ENCODE data around the gene WNT2. TPM values are rescaled to one million over a fixed set of nuclear protein-coding genes. Genes with fewer than 3 reads are reported as not detected.
"Not testable (repeated sequence)": the region's sequence is repeated elsewhere in the genome, so short reads cannot be mapped to it uniquely, and the experiment has no call there.

Gene WNT2
- total and polyA plus RNA-seq, 7 experiments from 2014 or later: not detected

DNA sequence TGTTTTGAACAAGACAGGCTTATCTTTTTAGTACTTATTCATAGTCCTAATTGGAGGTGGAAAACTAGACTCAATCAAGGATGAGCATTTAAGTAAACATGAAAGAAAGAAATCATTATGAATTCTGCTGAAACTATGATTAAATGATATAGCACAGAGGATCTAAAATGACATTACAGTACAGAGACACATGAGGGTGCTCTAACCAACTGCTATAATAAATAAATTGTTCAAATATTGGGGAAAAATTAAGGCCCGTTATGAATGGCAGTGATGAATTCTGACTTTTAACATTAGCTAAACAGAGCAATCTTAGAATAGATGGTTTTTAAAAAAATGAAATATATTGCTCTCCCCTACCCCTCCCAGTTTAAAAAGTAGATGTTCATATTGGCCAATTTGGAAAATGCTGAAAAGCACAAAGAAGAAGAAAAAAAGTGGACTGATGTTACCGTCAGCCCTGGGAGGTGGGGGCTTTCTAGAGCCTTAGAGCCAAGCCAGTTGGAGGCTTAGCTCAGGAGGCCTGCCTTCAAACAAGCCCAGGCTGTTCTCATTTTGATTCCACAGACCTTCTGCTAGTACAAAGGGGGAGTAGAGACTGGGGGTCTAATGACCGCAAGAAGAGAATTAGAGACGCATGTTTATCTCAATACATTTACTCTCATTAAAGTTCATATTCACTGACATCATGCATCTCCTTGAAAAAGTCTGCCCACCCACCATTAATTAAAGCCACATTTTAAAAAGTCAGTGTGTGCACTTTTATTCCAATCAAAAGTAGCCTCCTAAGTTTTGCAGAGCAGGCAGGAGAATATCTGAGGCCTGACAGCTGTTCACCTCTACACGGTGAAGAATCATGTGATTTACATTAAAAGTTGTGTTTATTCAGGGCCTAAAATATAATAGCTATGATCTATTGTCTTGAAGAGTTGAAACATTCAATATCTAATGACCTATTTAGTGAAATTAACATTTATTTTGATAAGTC lies 10.0 kb downstream of the WNT2 start:
- H3K4me3 ChIP-seq (ENCODE audit: low read length): no peak overlapping the region
- no peaks in the 10 kb centered on the region for H3K4me1 ChIP-seq (ENCODE audit: control insufficient read depth in 2 of 2, insufficient read depth in 2 of 2, low read length in 2 of 2)
- POLR2A ChIA-PET: no interaction called here
- H3K27me3 ChIP-seq (ENCODE audit: control insufficient read depth in 2 of 2, insufficient read depth in 2 of 2, low read length in 2 of 2): no peaks in the 10 kb centered on the region
- no peaks in the 10 kb centered on the region for H3K9me3 ChIP-seq (ENCODE audit: control insufficient read depth in 2 of 3, low read length in 3 of 3)
- Mint-ChIP-seq H3K4me3 (no peak overlapping the region), H3K4me1 (no peaks in the 10 kb centered on the region), H3K36me3 (peaks cover 0 to 3% (median 0%) of the 10 kb centered on the region in 5 donors), H3K27ac (no peak overlapping the region), H3K27me3 (peaks cover 9 to 19% (median 15%) of the 10 kb centered on the region in 5 donors), H3K9me3 (peaks cover 0 to 7% (median 0%) of the 10 kb centered on the region in 11 donors)
- H3K27ac ChIP-seq (ENCODE audit: low read depth, low read length): no peak overlapping the region
- DNase-seq (no peak), ATAC-seq (no peak)
- no peaks in the 10 kb centered on the region for H3K36me3 ChIP-seq (ENCODE audit: control insufficient read depth in 2 of 3, insufficient read depth in 3 of 3, low read length in 3 of 3)
- CTCF ChIA-PET: no interaction called here
- intact Hi-C loops (cut with micrococcal nuclease): no loop called here

DNA sequence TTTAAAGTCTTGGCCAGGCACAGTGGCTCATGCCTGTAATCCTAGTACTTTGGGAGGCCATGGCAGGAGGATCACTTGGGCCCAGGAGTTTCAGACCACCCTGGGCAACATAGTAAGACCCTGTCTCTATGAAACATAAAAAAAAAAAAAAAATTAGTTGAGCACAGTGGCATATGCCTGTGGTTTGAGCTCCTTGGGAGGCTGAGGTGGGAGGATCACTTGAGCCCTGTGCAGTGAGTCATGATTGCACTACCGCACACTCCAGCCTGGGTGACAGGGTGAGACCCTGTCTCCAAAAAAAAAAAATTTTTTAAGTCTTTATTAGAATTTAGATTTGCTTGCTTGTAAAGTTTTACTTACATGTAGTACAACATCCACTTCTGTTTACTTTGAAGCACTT lies 14.0 kb downstream of the WNT2 start:
- H3K4me3 Mint-ChIP-seq: no peak overlapping the region
- Histone ChIP-seq H3K27ac (ENCODE audit: low read depth, low read length) (no peak overlapping the region), H3K36me3 (ENCODE audit: control insufficient read depth in 2 of 3, insufficient read depth in 3 of 3, low read length in 3 of 3) (no peaks in the 10 kb centered on the region), H3K4me3 (ENCODE audit: low read length) (no peak overlapping the region), H3K9me3 (ENCODE audit: control insufficient read depth in 2 of 3, low read length in 3 of 3) (no peaks in the 10 kb centered on the region), H3K27me3 (ENCODE audit: control insufficient read depth in 2 of 2, insufficient read depth in 2 of 2, low read length in 2 of 2) (no peaks in the 10 kb centered on the region), H3K4me1 (ENCODE audit: control insufficient read depth in 2 of 2, insufficient read depth in 2 of 2, low read length in 2 of 2) (no peaks in the 10 kb centered on the region)
- H3K27me3 Mint-ChIP-seq: peaks cover 6 to 20% (median 13%) of the 10 kb centered on the region in 5 donors
- POLR2A ChIA-PET: no interaction called here
- no peak for DNase-seq
- intact Hi-C loops (cut with micrococcal nuclease): no loop called here
- H3K27ac Mint-ChIP-seq: no peak overlapping the region
- H3K9me3 Mint-ChIP-seq: no peaks in the 10 kb centered on the region
- ATAC-seq: no peak
- H3K4me1 Mint-ChIP-seq: no peaks in the 10 kb centered on the region
- CTCF ChIA-PET: no interaction called here
- peaks cover 0 to 3% (median 0%) of the 10 kb centered on the region in 5 donors for H3K36me3 Mint-ChIP-seq

DNA sequence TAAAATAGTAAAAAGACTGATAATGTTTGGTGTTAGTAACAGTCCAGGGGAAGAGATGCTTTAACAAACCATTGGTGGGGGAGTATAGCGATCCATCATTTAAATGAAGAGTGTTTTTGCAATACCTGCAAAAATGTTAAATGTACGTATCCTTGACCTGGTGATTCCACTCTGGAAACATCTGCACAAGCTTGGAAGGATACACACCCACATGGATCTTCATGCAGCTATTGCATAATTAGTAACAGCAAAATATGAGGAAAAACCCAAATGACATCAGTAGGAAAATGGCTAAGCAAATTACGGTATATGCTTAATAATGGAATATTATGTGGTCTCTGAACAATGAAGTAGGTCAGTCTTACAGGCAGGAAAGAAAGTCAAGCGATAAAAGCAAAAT lies 20.5 kb downstream of the WNT2 start:
- H3K27me3 Mint-ChIP-seq: peaks cover 0 to 13% (median 8%) of the 10 kb centered on the region in 5 donors
- Histone ChIP-seq H3K27ac (ENCODE audit: low read depth, low read length) (no peak overlapping the region), H3K27me3 (ENCODE audit: control insufficient read depth in 2 of 2, insufficient read depth in 2 of 2, low read length in 2 of 2) (no peaks in the 10 kb centered on the region), H3K4me3 (ENCODE audit: low read length) (no peak overlapping the region), H3K4me1 (ENCODE audit: control insufficient read depth in 2 of 2, insufficient read depth in 2 of 2, low read length in 2 of 2) (no peaks in the 10 kb centered on the region), H3K36me3 (ENCODE audit: control insufficient read depth in 2 of 3, insufficient read depth in 3 of 3, low read length in 3 of 3) (no peaks in the 10 kb centered on the region), H3K9me3 (ENCODE audit: control insufficient read depth in 2 of 3, low read length in 3 of 3) (no peaks in the 10 kb centered on the region)
- no peak for ATAC-seq
- intact Hi-C loops (cut with micrococcal nuclease): no loop called here
- no peak overlapping the region for H3K27ac Mint-ChIP-seq
- CTCF ChIA-PET: no interaction called here
- H3K4me3 Mint-ChIP-seq: no peak overlapping the region
- H3K4me1 Mint-ChIP-seq: no peaks in the 10 kb centered on the region
- POLR2A ChIA-PET: no interaction called here
- H3K9me3 Mint-ChIP-seq: no peaks in the 10 kb centered on the region
- DNase-seq: no peak
- H3K36me3 Mint-ChIP-seq: no peaks in the 10 kb centered on the region

DNA sequence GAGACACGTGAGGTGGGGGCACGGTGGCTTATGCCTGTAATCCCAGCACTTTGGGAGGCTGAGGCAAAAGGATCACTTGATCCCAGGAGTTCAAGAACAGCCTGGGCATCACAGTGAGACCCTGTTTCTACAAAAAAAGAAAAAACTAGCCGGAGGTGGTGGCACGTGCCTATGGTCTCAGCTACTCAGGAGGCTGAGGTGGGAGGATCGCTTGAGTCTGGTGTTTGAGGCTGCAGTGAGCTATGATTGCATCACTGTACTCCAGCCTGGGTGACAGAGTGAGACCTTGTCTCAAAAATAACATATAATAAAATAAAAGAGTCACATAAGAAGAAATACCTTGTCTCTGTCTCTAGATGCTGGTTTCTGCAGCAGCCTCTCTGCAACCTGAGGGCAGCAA lies 22.4 kb downstream of the WNT2 start:
- CTCF ChIA-PET: not testable (repeated sequence)

DNA sequence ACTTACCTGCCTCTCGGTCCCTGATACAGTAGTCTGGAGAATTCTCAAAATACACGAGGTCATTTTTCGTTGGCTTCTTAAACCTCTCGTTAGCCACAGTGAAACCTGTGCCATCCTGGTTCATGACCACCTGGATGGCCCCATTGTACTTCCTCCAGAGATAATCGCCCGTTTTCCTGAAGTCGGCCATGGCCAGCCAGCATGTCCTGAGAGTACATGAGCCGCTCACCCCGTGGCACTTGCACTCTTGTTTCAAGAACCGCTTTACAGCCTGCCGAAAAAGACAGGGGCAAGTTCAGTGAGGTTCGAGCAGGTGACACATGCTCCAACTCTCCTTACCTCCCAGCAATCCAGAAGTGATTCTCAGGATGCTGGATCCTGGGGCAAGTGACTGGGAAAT lies 25.3 kb downstream of the WNT2 start:
- Mint-ChIP-seq H3K4me3 (no peak overlapping the region), H3K27ac (no peak overlapping the region), H3K36me3 (no peaks in the 10 kb centered on the region), H3K27me3 (peaks cover 0 to 6% (median 3%) of the 10 kb centered on the region in 5 donors), H3K4me1 (no peaks in the 10 kb centered on the region), H3K9me3 (no peaks in the 10 kb centered on the region)
- intact Hi-C loops (cut with micrococcal nuclease): no loop called here
- no peaks in the 10 kb centered on the region for H3K27me3 ChIP-seq (ENCODE audit: control insufficient read depth in 2 of 2, insufficient read depth in 2 of 2, low read length in 2 of 2)
- ATAC-seq (no peak), DNase-seq (no peak)
- no peak overlapping the region for H3K27ac ChIP-seq (ENCODE audit: low read depth, low read length)
- H3K9me3 ChIP-seq (ENCODE audit: control insufficient read depth in 2 of 3, low read length in 3 of 3): no peaks in the 10 kb centered on the region
- H3K4me1 ChIP-seq (ENCODE audit: control insufficient read depth in 2 of 2, insufficient read depth in 2 of 2, low read length in 2 of 2): no peaks in the 10 kb centered on the region
- CTCF ChIA-PET: no interaction called here
- H3K4me3 ChIP-seq (ENCODE audit: low read length): no peak overlapping the region
- no peaks in the 10 kb centered on the region for H3K36me3 ChIP-seq (ENCODE audit: control insufficient read depth in 2 of 3, insufficient read depth in 3 of 3, low read length in 3 of 3)
- POLR2A ChIA-PET: no interaction called here

More for the DNA sequence above, 22.4 kb downstream of the WNT2 start:
- H3K4me3 ChIP-seq (ENCODE audit: low read length); H3K4me1 Mint-ChIP-seq; H3K4me3 Mint-ChIP-seq; POLR2A ChIA-PET; H3K9me3 ChIP-seq (ENCODE audit: control insufficient read depth in 2 of 3, low read length in 3 of 3); H3K36me3 ChIP-seq (ENCODE audit: control insufficient read depth in 2 of 3, insufficient read depth in 3 of 3, low read length in 3 of 3); H3K27ac Mint-ChIP-seq; H3K36me3 Mint-ChIP-seq; ATAC-seq; intact Hi-C loops (cut with micrococcal nuclease); H3K27ac ChIP-seq (ENCODE audit: low read depth, low read length); H3K4me1 ChIP-seq (ENCODE audit: control insufficient read depth in 2 of 2, insufficient read depth in 2 of 2, low read length in 2 of 2); DNase-seq; H3K9me3 Mint-ChIP-seq; H3K27me3 ChIP-seq (ENCODE audit: control insufficient read depth in 2 of 2, insufficient read depth in 2 of 2, low read length in 2 of 2): not testable (repeated sequence)
- H3K27me3 Mint-ChIP-seq: peaks cover 0 to 13% (median 0%) of the 10 kb centered on the region in 5 donors

DNA sequence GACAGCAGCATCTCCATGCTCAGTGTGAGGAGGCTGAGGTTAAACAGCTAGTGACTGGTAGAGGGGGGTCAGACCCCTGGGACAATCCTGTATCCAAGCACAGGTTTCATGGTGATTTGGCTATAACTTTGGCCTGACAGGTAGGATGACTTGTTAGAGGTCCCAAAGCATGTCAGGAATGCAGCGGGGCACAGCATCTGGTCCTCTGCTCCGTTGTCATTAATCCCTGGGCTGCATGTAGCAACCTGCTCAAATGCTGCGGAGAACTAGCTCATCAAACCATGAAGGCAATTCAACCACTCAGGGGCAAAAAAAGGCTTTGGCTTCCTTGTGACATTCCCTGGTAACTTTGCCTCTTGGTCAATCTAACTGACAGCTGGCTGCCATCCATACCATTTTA lies 26.8 kb downstream of the WNT2 start:
- CTCF ChIA-PET: no interaction called here
- H3K27ac ChIP-seq (ENCODE audit: low read depth, low read length): no peak overlapping the region
- intact Hi-C loops (cut with micrococcal nuclease): no loop called here
- DNase-seq (no peak), ATAC-seq (no peak)
- no peaks in the 10 kb centered on the region for H3K4me1 ChIP-seq (ENCODE audit: control insufficient read depth in 2 of 2, insufficient read depth in 2 of 2, low read length in 2 of 2)
- no peaks in the 10 kb centered on the region for H3K36me3 ChIP-seq (ENCODE audit: control insufficient read depth in 2 of 3, insufficient read depth in 3 of 3, low read length in 3 of 3)
- Mint-ChIP-seq H3K27me3 (peaks cover 0 to 7% (median 0%) of the 10 kb centered on the region in 5 donors), H3K27ac (no peak overlapping the region), H3K4me1 (no peaks in the 10 kb centered on the region), H3K4me3 (no peak overlapping the region), H3K36me3 (no peaks in the 10 kb centered on the region), H3K9me3 (no peaks in the 10 kb centered on the region)
- POLR2A ChIA-PET: no interaction called here
- H3K27me3 ChIP-seq (ENCODE audit: control insufficient read depth in 2 of 2, insufficient read depth in 2 of 2, low read length in 2 of 2): no peaks in the 10 kb centered on the region
- no peak overlapping the region for H3K4me3 ChIP-seq (ENCODE audit: low read length)
- no peaks in the 10 kb centered on the region for H3K9me3 ChIP-seq (ENCODE audit: control insufficient read depth in 2 of 3, low read length in 3 of 3)

DNA sequence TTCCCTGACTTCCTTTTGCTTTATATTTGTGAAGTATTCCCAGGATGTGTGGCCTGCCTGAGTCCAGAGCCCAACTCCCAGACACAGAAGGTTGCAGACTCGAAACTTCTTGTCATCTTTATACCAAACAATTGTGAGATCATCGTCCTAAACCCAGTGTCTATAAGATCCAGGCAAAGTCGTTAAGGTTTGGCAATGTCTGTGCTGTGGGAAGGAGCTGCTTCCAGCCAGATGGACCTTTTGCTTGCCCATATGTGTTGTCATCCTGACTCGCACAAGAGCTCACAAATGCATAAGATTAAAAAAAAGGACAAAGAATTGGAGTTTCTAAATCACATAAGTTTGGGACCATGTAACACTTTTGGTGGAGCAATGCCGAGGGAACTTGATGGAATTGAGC lies 37.0 kb downstream of the WNT2 start:
- no peak overlapping the region for H3K4me3 Mint-ChIP-seq
- Histone ChIP-seq H3K4me3 (ENCODE audit: low read length) (no peak overlapping the region), H3K27ac (ENCODE audit: low read depth, low read length) (no peak overlapping the region), H3K36me3 (ENCODE audit: control insufficient read depth in 2 of 3, insufficient read depth in 3 of 3, low read length in 3 of 3) (no peaks in the 10 kb centered on the region), H3K9me3 (ENCODE audit: control insufficient read depth in 2 of 3, low read length in 3 of 3) (no peaks in the 10 kb centered on the region), H3K4me1 (ENCODE audit: control insufficient read depth in 2 of 2, insufficient read depth in 2 of 2, low read length in 2 of 2) (no peaks in the 10 kb centered on the region), H3K27me3 (ENCODE audit: control insufficient read depth in 2 of 2, insufficient read depth in 2 of 2, low read length in 2 of 2) (no peaks in the 10 kb centered on the region)
- no peaks in the 10 kb centered on the region for H3K36me3 Mint-ChIP-seq
- intact Hi-C loops (cut with micrococcal nuclease): no loop called here
- H3K27ac Mint-ChIP-seq: no peak overlapping the region
- no peak for DNase-seq
- H3K27me3 Mint-ChIP-seq: peaks cover 0 to 8% (median 2%) of the 10 kb centered on the region in 5 donors
- H3K4me1 Mint-ChIP-seq: no peaks in the 10 kb centered on the region
- ATAC-seq: no peak
- POLR2A ChIA-PET: no interaction called here
- CTCF ChIA-PET: no interaction called here
- no peaks in the 10 kb centered on the region for H3K9me3 Mint-ChIP-seq

All from naive thymus-derived CD4-positive, alpha-beta T cell (primary cell).